HCT116 (cell line): Measurements from ENCODE around the gene SLC11A1. TPM values are rescaled to one million over a fixed set of nuclear protein-coding genes. Genes with fewer than 3 reads are reported as not detected.

Experiments used
- ATAC-seq: fragments of 200-7000 bp; cut with Tn5 transposase; 2 replicates; pipeline ENCODE4 v1.9.1; 2020; ENCODE audit warnings: mild to moderate bottlenecking, moderate library complexity
- BruUV-seq: library from RNA; stranded (reverse); fragments of 400-500 nt; replicated peaks from 2 replicates; lab custom pipeline; 2021; lab: Mats Ljungman, UMichigan
- CTCF ChIA-PET: fragments of 300-600 bp; sonication (Branson Sonifier 250); formaldehyde crosslinking; loops from one replicate; lab custom pipeline; 2021; ENCODE audit warnings: antibody characterized with exemption; lab: Charles Lee
- POLR2A ChIA-PET: fragments of 300-600, 350-600 bp; sonication (Branson Sonifier 250); formaldehyde crosslinking; loops from one replicate; lab custom pipeline; 2021; ENCODE audit warnings: antibody characterized with exemption; lab: Charles Lee
- RAD21 ChIA-PET, 2 experiments: fragments of 300-600 bp; sonication (Branson Sonifier 250); formaldehyde crosslinking; loops; one replicate each; lab custom pipeline; 2023; ENCODE audit warnings: low total read pairs in 2 of 2; ENCODE audit not compliant: uncharacterized antibody in 2 of 2, unreplicated experiment in 2 of 2, low non-redundant PET in 1 of 2; lab: Charles Lee
- DNase-seq: peaks from one replicate; pipeline ENCODE4 v3.0.0-alpha.2; 2010; ENCODE audit warnings: low read depth, low spot score
- H2AFZ ChIP-seq: fragments of 200-600 bp; shearing (Covaris generic), sonication (generic); 2 replicates; pipeline ENCODE4 v1.6.1; 2017; ENCODE audit warnings: low read depth, mixed run types, mixed read lengths, antibody characterized with exemption, low read length; ENCODE audit not compliant: poor library complexity, severe bottlenecking
- H3K27ac ChIP-seq: 2 replicates; pipeline ENCODE4 v1.5.1; 2012; ENCODE audit warnings: low read depth, low read length
- H3K27me3 ChIP-seq: fragments of 200-600 bp; sonication (generic); 2 replicates; pipeline ENCODE4 v1.6.1; 2016; ENCODE audit warnings: mixed run types, low read length, mixed read lengths; ENCODE audit not compliant: insufficient read depth
- H3K36me3 ChIP-seq, 2 experiments: fragments of 200-500 bp in 1 of 2; fragments of 200-600 bp in 1 of 2; sonication (Bioruptor generic) in 1 of 2; sonication (generic) in 1 of 2; 2 replicates each; pipeline versions ENCODE4 v1.5.1 to v1.6.1; 2014 to 2016; ENCODE audit warnings: low read length in 2 of 2, inconsistent platforms in 1 of 2, mixed read lengths in 1 of 2, mixed run types in 1 of 2; ENCODE audit not compliant: insufficient read depth in 2 of 2, control insufficient read depth in 1 of 2
- H3K4me1 ChIP-seq, 2 experiments: fragments of 200-600 bp in 1 of 2; sonication (generic) in 1 of 2; 2 replicates each; pipeline versions ENCODE4 v1.5.1 to v1.6.1; 2012 to 2017; ENCODE audit warnings: low read length in 2 of 2, inconsistent platforms in 1 of 2, mild to moderate bottlenecking in 1 of 2, mixed read lengths in 1 of 2, mixed run types in 1 of 2, moderate library complexity in 1 of 2; ENCODE audit not compliant: insufficient read depth in 2 of 2, control insufficient read depth in 1 of 2
- H3K4me2 ChIP-seq: fragments of 200-600 bp; sonication (generic); 2 replicates; pipeline ENCODE4 v1.6.1; 2017; ENCODE audit warnings: mixed run types, low read length, mixed read lengths
- H3K4me3 ChIP-seq, 2 experiments: fragments of 200-600 bp in 1 of 2; sonication (generic) in 1 of 2; replicated peaks in 1 of 2; 2 replicates each; pipeline ENCODE4 v1.5.1; 2011 to 2016; ENCODE audit warnings: low read length in 2 of 2, control low read depth in 1 of 2, low read depth in 1 of 2, mild to moderate bottlenecking in 1 of 2, mixed read lengths in 1 of 2, mixed run types in 1 of 2
- H3K79me2 ChIP-seq: fragments of 200-600 bp; sonication (generic); 2 replicates; pipeline ENCODE4 v1.6.1; 2017; ENCODE audit warnings: mild to moderate bottlenecking, mixed run types, low read length, moderate library complexity, mixed read lengths; ENCODE audit not compliant: insufficient read depth
- H3K9ac ChIP-seq: fragments of 200-600 bp; sonication (generic); 2 replicates; pipeline ENCODE4 v1.6.1; 2016; ENCODE audit warnings: low read length, mixed read lengths
- H3K9me2 ChIP-seq: fragments of 200-600 bp; sonication (generic), shearing (Covaris generic); 2 replicates; pipeline ENCODE4 v1.6.1; 2017; ENCODE audit warnings: mixed run types, mild to moderate bottlenecking, moderate library complexity; ENCODE audit not compliant: insufficient read depth
- H3K9me3 ChIP-seq, 2 experiments: fragments of 200-500 bp in 1 of 2; fragments of 200-600 bp in 1 of 2; sonication (Bioruptor generic) in 1 of 2; sonication (generic) in 1 of 2; 2 replicates each; pipeline ENCODE4 v1.6.1; 2014 to 2017; ENCODE audit warnings: low read length in 2 of 2, mixed read lengths in 2 of 2, inconsistent platforms in 1 of 2, low read depth in 1 of 2, mild to moderate bottlenecking in 1 of 2, mixed run types in 1 of 2, moderate library complexity in 1 of 2; ENCODE audit not compliant: control insufficient read depth in 1 of 2, insufficient read depth in 1 of 2
- H4K20me1 ChIP-seq: fragments of 200-600 bp; sonication (generic), shearing (Covaris generic); 2 replicates; pipeline ENCODE4 v1.6.1; 2017; ENCODE audit warnings: mixed run types, mild to moderate bottlenecking, moderate library complexity; ENCODE audit not compliant: insufficient read depth
- CEBPB ChIP-seq: IDR thresholded peaks from 2 replicates; pipeline ENCODE4 v1.6.1; 2012; ENCODE audit warnings: low read depth
- EGR1 ChIP-seq: IDR thresholded peaks from 2 replicates; pipeline ENCODE4 v1.6.1; 2012; ENCODE audit warnings: low read depth
- ELF1 ChIP-seq: IDR thresholded peaks from 2 replicates; pipeline ENCODE4 v1.6.1; 2012; ENCODE audit warnings: low read depth, borderline replicate concordance
- EZH2 ChIP-seq: fragments of 200-600 bp; sonication (generic); IDR thresholded peaks from 2 replicates; pipeline ENCODE4 v1.6.1; 2017; ENCODE audit warnings: antibody characterized with exemption, mixed run types
- EZH2phosphoT487 ChIP-seq: fragments of 200-600 bp; IDR thresholded peaks from 2 replicates; pipeline ENCODE4 v1.6.1; 2018; ENCODE audit warnings: antibody characterized with exemption, borderline replicate concordance
- JUND ChIP-seq: IDR thresholded peaks from 2 replicates; pipeline ENCODE4 v1.6.1; 2012
- POLR2AphosphoS5 ChIP-seq: IDR thresholded peaks from 2 replicates; pipeline ENCODE4 v1.6.1; 2011; ENCODE audit warnings: mild to moderate bottlenecking, low read depth, low read length, moderate library complexity
- RAD21 ChIP-seq: IDR thresholded peaks from 2 replicates; pipeline ENCODE4 v1.6.1; 2012; ENCODE audit warnings: low read depth, mild to moderate bottlenecking
- SIN3A ChIP-seq: IDR thresholded peaks from 2 replicates; pipeline ENCODE4 v1.6.1; 2012; ENCODE audit warnings: low read depth
- TCF7L2 ChIP-seq: IDR thresholded peaks from 2 replicates; pipeline ENCODE4 v1.7.0; 2011; ENCODE audit warnings: borderline replicate concordance, inconsistent platforms; ENCODE audit not compliant: insufficient read depth, insufficient read length; ENCODE audit errors: extremely low read depth
- ZFX ChIP-seq: fragments of 450-650 bp; IDR thresholded peaks from 2 replicates; pipeline ENCODE4 v1.6.1; 2017
- ZNF274 ChIP-seq: fragments of 200-500 bp; sonication (Bioruptor generic); IDR thresholded peaks from 2 replicates; pipeline ENCODE4 v1.6.1; 2014; ENCODE audit warnings: mild to moderate bottlenecking, low read depth, low read length, inconsistent platforms
- intact Hi-C: fragments of 100-400 bp; cut with micrococcal nuclease; formaldehyde crosslinking; loops from 2 replicates; pipeline ENCODE4 v1.10.0; 2022
- total RNA-seq: library from RNA; stranded (reverse); gene quantifications from one replicate; pipeline ENCODE4 v1.2.1, GENCODE V29; 2021; ENCODE audit not compliant: unreplicated experiment
- TF ChIP-seq, protein P1 (sequence below): IDR thresholded peaks from 2 replicates; pipeline ENCODE4 v1.6.1; 2012; ENCODE audit warnings: low read depth
- TF ChIP-seq, protein P2 (sequence below), 3 experiments: fragments of 200-600 bp in 1 of 3; sonication (generic) in 1 of 3; IDR thresholded peaks in 2 of 3; conservative IDR thresholded peaks in 1 of 3; 2 replicates each; pipeline ENCODE4 v1.5.1; 2012 to 2017; ENCODE audit warnings: low read depth in 2 of 3, low read length in 2 of 3, antibody characterized with exemption in 1 of 3, borderline replicate concordance in 1 of 3, control low read depth in 1 of 3, mild to moderate bottlenecking in 1 of 3, mixed read lengths in 1 of 3, mixed run types in 1 of 3, moderate library complexity in 1 of 3; ENCODE audit not compliant: insufficient read depth in 1 of 3

Gene SLC11A1
- total RNA-seq, 1 experiment from 2014 or later = 0.42 TPM

DNA sequence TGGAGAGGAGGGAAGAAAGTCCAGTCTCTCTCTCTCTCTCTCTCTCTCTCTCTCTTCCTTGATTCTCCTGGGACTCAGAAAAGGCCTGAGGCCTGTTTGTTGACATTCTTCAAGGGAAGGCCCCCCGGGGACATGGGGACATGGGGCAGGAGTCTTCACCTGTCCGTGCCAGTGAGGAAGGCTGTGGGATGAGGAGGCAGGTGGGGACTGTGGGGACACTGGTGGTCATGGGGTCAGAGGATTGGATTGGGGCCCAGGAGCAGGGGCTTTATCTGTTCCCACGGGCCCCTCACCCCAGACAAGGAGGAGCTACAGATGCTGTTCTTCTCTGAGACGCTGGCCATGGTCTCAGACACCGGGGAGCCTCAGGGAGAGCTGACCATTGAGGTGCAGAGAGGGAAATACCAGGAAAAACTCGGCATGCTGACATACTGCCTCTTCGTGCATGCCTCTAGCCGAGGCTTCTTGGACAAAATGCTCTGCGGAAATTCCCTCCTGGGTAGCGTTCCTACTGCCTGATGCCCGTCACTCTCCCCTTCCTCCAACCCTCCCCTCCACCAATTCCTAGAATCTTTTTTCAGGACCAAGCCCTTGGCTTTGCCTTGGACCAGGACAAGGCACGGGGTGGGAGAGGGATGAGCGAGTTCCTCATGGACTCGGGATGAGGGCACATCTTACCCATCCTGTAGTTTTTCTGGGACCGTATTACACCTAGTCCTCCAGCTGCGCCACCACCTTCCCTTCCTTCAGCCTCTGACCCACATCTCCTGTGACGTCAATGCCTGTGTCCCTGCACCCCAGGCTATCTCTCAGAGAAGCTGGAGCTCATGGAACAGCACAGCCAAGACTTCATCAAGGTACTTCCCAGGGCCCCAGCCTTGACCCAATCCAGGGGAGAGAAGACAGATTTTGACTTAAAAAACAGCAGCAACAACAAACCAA lies 24.6 kb upstream of the SLC11A1 start:
- ATAC-seq (no peak), DNase-seq (no peak)
- Histone ChIP-seq H3K9me3 (no peaks in the 10 kb centered on the region; a peak in 1 of 4 replicates), H2AFZ (no peak overlapping the region), H3K36me3 (no peaks in the 10 kb centered on the region), H3K27ac (no peak overlapping the region), H4K20me1 (no peaks in the 10 kb centered on the region), H3K4me3 (no peak overlapping the region), H3K9me2 (no peaks in the 10 kb centered on the region), H3K9ac (no peak overlapping the region), H3K79me2 (no peaks in the 10 kb centered on the region), H3K4me1 (peaks cover 8 to 19% of the 10 kb centered on the region in 2 experiments; a peak in 3 of 4 replicates), H3K27me3 (no peaks in the 10 kb centered on the region), H3K4me2 (peak overlapping the region; percentile 36; the same call in 1 of the 2 replicates)
- CTCF ChIA-PET = interaction anchor here (0.6 to 2.3 kb wide), 14 partner anchors 10 to 302 kb away, joined by 3 to 16 read pairs (median 4); partner anchors contain the start of genes AAMP, BCS1L, PNKD and ZNF142
- RAD21 ChIA-PET = interaction anchor here in 1 of 2 experiments (0.5 kb wide), 1 partner anchor 60 kb away, joined by 5 read pairs; no protein-coding TSS in a partner anchor
- intact Hi-C loops = no loop called here
- no peak for TF ChIP-seq RAD21
- TF ChIP-seq, protein P1, sequence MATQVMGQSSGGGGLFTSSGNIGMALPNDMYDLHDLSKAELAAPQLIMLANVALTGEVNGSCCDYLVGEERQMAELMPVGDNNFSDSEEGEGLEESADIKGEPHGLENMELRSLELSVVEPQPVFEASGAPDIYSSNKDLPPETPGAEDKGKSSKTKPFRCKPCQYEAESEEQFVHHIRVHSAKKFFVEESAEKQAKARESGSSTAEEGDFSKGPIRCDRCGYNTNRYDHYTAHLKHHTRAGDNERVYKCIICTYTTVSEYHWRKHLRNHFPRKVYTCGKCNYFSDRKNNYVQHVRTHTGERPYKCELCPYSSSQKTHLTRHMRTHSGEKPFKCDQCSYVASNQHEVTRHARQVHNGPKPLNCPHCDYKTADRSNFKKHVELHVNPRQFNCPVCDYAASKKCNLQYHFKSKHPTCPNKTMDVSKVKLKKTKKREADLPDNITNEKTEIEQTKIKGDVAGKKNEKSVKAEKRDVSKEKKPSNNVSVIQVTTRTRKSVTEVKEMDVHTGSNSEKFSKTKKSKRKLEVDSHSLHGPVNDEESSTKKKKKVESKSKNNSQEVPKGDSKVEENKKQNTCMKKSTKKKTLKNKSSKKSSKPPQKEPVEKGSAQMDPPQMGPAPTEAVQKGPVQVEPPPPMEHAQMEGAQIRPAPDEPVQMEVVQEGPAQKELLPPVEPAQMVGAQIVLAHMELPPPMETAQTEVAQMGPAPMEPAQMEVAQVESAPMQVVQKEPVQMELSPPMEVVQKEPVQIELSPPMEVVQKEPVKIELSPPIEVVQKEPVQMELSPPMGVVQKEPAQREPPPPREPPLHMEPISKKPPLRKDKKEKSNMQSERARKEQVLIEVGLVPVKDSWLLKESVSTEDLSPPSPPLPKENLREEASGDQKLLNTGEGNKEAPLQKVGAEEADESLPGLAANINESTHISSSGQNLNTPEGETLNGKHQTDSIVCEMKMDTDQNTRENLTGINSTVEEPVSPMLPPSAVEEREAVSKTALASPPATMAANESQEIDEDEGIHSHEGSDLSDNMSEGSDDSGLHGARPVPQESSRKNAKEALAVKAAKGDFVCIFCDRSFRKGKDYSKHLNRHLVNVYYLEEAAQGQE = no peak
- TF ChIP-seq POLR2AphosphoS5 = no peak
- TF ChIP-seq SIN3A = no peak
- TF ChIP-seq ZNF274 = no peak
- TF ChIP-seq, protein P2, sequence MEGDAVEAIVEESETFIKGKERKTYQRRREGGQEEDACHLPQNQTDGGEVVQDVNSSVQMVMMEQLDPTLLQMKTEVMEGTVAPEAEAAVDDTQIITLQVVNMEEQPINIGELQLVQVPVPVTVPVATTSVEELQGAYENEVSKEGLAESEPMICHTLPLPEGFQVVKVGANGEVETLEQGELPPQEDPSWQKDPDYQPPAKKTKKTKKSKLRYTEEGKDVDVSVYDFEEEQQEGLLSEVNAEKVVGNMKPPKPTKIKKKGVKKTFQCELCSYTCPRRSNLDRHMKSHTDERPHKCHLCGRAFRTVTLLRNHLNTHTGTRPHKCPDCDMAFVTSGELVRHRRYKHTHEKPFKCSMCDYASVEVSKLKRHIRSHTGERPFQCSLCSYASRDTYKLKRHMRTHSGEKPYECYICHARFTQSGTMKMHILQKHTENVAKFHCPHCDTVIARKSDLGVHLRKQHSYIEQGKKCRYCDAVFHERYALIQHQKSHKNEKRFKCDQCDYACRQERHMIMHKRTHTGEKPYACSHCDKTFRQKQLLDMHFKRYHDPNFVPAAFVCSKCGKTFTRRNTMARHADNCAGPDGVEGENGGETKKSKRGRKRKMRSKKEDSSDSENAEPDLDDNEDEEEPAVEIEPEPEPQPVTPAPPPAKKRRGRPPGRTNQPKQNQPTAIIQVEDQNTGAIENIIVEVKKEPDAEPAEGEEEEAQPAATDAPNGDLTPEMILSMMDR (IDR thresholded peaks at IDR 0.05 in 2 of 3, conservative IDR thresholded peaks at IDR 0.05 in 1 of 3; ENCODE audit: borderline replicate concordance in 1 of 3, insufficient read depth in 1 of 3, low read depth in 2 of 3, low read length in 2 of 3) = no peak
- no peak for TF ChIP-seq ZFX
- TF ChIP-seq TCF7L2 = no peak
- no peak for TF ChIP-seq CEBPB
- no peak for TF ChIP-seq JUND
- TF ChIP-seq ELF1 = no peak
- TF ChIP-seq EZH2phosphoT487 = no peak
- no peak for TF ChIP-seq EGR1
- no peak for TF ChIP-seq EZH2
- no TSS peak for BruUV-seq
- POLR2A ChIA-PET = interaction anchor here (1.0 to 1.6 kb wide), 4 partner anchors 22 to 70 kb away, joined by 3 to 4 read pairs (median 4); no protein-coding TSS in a partner anchor
